PC-9 (cell line): ENCODE measurements around the gene TRAT1. TPM values are rescaled to one million over a fixed set of nuclear protein-coding genes. Genes with fewer than 3 reads are reported as not detected.

Source experiments
- BruUV-seq: library from RNA; stranded (reverse); fragments of 400-500 nt; replicated peaks from 2 replicates; lab custom pipeline; 2021; lab: Mats Ljungman, UMichigan
- CTCF ChIA-PET: fragments of 300-600 bp; sonication (Branson Sonifier 250); formaldehyde crosslinking; loops from one replicate; lab custom pipeline; 2022; ENCODE audit warnings: antibody characterized with exemption; lab: Charles Lee
- POLR2A ChIA-PET: fragments of 300-600 bp; sonication (Branson Sonifier 250); formaldehyde crosslinking; loops from one replicate; lab custom pipeline; 2022; ENCODE audit warnings: antibody characterized with exemption; ENCODE audit not compliant: unreplicated experiment; lab: Charles Lee
- DNase-seq, 2 experiments: peaks; one replicate each; pipeline versions ENCODE4 v3.0.0 to v3.0.0-alpha.2; 2015 to 2022; ENCODE audit warnings: mixed read lengths in 1 of 2
- H2AFZ ChIP-seq: fragments of 200-600 bp; sonication (generic); 2 replicates; pipeline ENCODE4 v1.8.1; 2017; ENCODE audit warnings: antibody characterized with exemption
- H3F3A ChIP-seq: fragments of 200-600 bp; sonication (generic); 2 replicates; pipeline ENCODE4 v1.8.1; 2017; ENCODE audit warnings: antibody characterized with exemption, mild to moderate bottlenecking, low read depth; ENCODE audit not compliant: insufficient read depth
- H3K27ac ChIP-seq: fragments of 200-600 bp; sonication (generic); 2 replicates; pipeline ENCODE4 v1.6.1; 2016; ENCODE audit warnings: mixed run types
- H3K27me3 ChIP-seq: fragments of 200-600 bp; sonication (generic); 2 replicates; pipeline ENCODE4 v1.6.1; 2016; ENCODE audit warnings: low read depth, mixed run types; ENCODE audit not compliant: insufficient read depth
- H3K36me3 ChIP-seq: fragments of 200-600 bp; sonication (generic); 2 replicates; pipeline ENCODE4 v1.6.1; 2016; ENCODE audit warnings: low read depth, mixed run types
- H3K4me1 ChIP-seq: fragments of 200-600 bp; sonication (generic); replicated peaks from 2 replicates; pipeline ENCODE4 v1.6.1; 2016; ENCODE audit warnings: mixed run types; ENCODE audit not compliant: insufficient read depth
- H3K4me2 ChIP-seq: fragments of 200-600 bp; sonication (generic); 2 replicates; pipeline ENCODE4 v1.6.1; 2017; ENCODE audit warnings: mixed run types
- H3K4me3 ChIP-seq: fragments of 200-600 bp; sonication (generic); 2 replicates; pipeline ENCODE4 v1.6.1; 2016; ENCODE audit warnings: mixed run types
- H3K79me2 ChIP-seq: fragments of 200-600 bp; sonication (generic); 2 replicates; pipeline ENCODE4 v1.6.1; 2017; ENCODE audit warnings: low read depth, mixed run types
- H3K9me2 ChIP-seq: fragments of 200-600 bp; sonication (generic); 2 replicates; pipeline ENCODE4 v1.8.1; 2017; ENCODE audit warnings: mild to moderate bottlenecking; ENCODE audit not compliant: insufficient read depth
- H3K9me3 ChIP-seq: fragments of 200-600 bp; sonication (generic); 2 replicates; pipeline ENCODE4 v1.8.1; 2016; ENCODE audit warnings: low read depth; ENCODE audit not compliant: insufficient read depth
- H4K20me1 ChIP-seq: fragments of 200-600 bp; sonication (generic); 2 replicates; pipeline ENCODE4 v1.8.1; 2017; ENCODE audit not compliant: insufficient read depth
- EZH2 ChIP-seq: fragments of 200-600 bp; sonication (generic); IDR thresholded peaks from 2 replicates; pipeline ENCODE4 v1.8.0; 2017; ENCODE audit warnings: antibody characterized with exemption, low read depth
- intact Hi-C: fragments of 100-400 bp; cut with micrococcal nuclease; formaldehyde crosslinking; loops from one replicate; pipeline ENCODE4 v1.10.0; 2022; ENCODE audit not compliant: unreplicated experiment
- total RNA-seq: library from RNA; stranded (reverse); gene quantifications from 2 replicates; pipeline ENCODE4 v1.2.3, GENCODE V29; 2021
- TF ChIP-seq, protein P1 (sequence below): fragments of 200-600 bp; sonication (generic); conservative IDR thresholded peaks from 2 replicates; pipeline ENCODE4 v1.6.1; 2017; ENCODE audit warnings: mixed run types, antibody characterized with exemption, mild to moderate bottlenecking, moderate library complexity

TRAT1 gene
- total RNA-seq, 1 experiment from 2014 or later: not detected

DNA sequence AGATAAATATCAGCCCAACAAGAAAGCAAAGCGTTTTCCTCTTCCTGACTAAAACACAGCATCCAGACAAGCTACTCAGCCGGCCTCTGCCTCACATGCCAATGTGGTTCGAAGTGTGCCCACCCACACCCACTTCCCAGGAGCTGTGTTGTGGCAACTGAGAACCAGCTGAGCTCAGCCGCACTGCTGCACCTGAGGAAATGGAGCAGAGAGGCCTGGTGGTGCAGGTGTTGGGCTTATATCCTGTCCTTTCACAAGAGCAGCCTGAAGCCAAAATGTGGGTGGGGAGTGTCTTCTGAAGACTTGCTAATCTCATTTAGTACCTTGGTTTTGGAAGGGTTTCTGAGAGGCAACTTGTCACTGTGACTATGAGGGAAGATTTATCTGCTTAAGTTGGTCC is 42.4 kb upstream of the TRAT1 start:
- intact Hi-C loops: no loop called here
- H2AFZ ChIP-seq: no peak overlapping the region
- no peak overlapping the region for H3K27ac ChIP-seq
- H3K36me3 ChIP-seq: no peaks in the 10 kb centered on the region
- no peaks in the 10 kb centered on the region for H3F3A ChIP-seq
- no peak for DNase-seq
- CTCF ChIA-PET: no interaction called here
- no peaks in the 10 kb centered on the region; the same call in 1 of the 2 replicates for H3K27me3 ChIP-seq
- no peaks in the 10 kb centered on the region for H3K9me2 ChIP-seq
- no peaks in the 10 kb centered on the region; the same call in 1 of the 2 replicates for H3K9me3 ChIP-seq
- no peak for TF ChIP-seq EZH2
- TF ChIP-seq, protein P1, sequence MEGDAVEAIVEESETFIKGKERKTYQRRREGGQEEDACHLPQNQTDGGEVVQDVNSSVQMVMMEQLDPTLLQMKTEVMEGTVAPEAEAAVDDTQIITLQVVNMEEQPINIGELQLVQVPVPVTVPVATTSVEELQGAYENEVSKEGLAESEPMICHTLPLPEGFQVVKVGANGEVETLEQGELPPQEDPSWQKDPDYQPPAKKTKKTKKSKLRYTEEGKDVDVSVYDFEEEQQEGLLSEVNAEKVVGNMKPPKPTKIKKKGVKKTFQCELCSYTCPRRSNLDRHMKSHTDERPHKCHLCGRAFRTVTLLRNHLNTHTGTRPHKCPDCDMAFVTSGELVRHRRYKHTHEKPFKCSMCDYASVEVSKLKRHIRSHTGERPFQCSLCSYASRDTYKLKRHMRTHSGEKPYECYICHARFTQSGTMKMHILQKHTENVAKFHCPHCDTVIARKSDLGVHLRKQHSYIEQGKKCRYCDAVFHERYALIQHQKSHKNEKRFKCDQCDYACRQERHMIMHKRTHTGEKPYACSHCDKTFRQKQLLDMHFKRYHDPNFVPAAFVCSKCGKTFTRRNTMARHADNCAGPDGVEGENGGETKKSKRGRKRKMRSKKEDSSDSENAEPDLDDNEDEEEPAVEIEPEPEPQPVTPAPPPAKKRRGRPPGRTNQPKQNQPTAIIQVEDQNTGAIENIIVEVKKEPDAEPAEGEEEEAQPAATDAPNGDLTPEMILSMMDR: no peak
- no peaks in the 10 kb centered on the region for H4K20me1 ChIP-seq
- POLR2A ChIA-PET: no interaction called here
- no peak overlapping the region for H3K4me2 ChIP-seq
- H3K4me1 ChIP-seq: no peaks in the 10 kb centered on the region
- no peaks in the 10 kb centered on the region for H3K79me2 ChIP-seq
- H3K4me3 ChIP-seq: no peak overlapping the region
- BruUV-seq: no TSS peak

DNA sequence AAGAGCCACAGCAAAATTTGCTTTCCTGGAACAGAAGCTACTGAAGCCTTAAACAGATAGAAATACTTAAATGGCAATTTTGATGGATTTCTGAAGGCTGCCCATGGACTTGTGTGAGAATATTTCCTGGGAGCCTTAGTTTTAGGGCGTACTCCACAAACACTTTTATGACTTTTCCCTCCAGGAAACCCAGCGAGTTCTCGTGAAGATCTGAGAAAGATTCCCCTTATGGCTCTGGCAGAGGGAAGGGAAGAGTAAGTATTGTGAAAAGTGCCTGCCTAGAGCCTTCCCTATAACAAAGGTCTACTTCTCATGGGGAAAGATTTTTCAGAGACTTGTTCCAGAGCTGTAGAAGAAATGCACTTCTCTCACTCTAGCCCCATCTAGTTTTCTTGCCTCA is 31.1 kb upstream of the TRAT1 start:
- intact Hi-C loops: loop anchor here (10.0 kb wide), 1 partner anchor 63 kb away; no protein-coding TSS in a partner anchor
- H3K4me2 ChIP-seq: no peak overlapping the region
- DNase-seq: no peak
- H2AFZ ChIP-seq: no peak overlapping the region; the same call in 1 of the 2 replicates
- H3K4me3 ChIP-seq: no peak overlapping the region
- H3K9me2 ChIP-seq: no peaks in the 10 kb centered on the region
- CTCF ChIA-PET: no interaction called here
- H3F3A ChIP-seq: no peaks in the 10 kb centered on the region
- TF ChIP-seq EZH2: no peak
- TF ChIP-seq, protein P1: no peak
- H3K27ac ChIP-seq: no peak overlapping the region
- POLR2A ChIA-PET: no interaction called here
- H3K4me1 ChIP-seq: no peaks in the 10 kb centered on the region
- no peaks in the 10 kb centered on the region for H3K9me3 ChIP-seq
- H3K79me2 ChIP-seq: no peaks in the 10 kb centered on the region
- BruUV-seq: no TSS peak
- H3K36me3 ChIP-seq: no peaks in the 10 kb centered on the region
- no peaks in the 10 kb centered on the region for H3K27me3 ChIP-seq
- no peaks in the 10 kb centered on the region for H4K20me1 ChIP-seq

GRCh38 chr3:108804437-108804836 is 18.1 kb upstream of the TRAT1 start:
- no peak overlapping the region for H3K4me2 ChIP-seq
- BruUV-seq: no TSS peak
- ChIA-PET POLR2A (no interaction called here), CTCF (no interaction called here)
- no peak for TF ChIP-seq EZH2
- TF ChIP-seq, protein P1: no peak
- no peaks in the 10 kb centered on the region for H3K9me2 ChIP-seq
- H2AFZ ChIP-seq: no peak overlapping the region
- intact Hi-C loops: no loop called here
- H3F3A ChIP-seq: no peaks in the 10 kb centered on the region
- no peak for DNase-seq
- H3K36me3 ChIP-seq: no peaks in the 10 kb centered on the region
- H3K79me2 ChIP-seq: no peaks in the 10 kb centered on the region
- 0 out of 2 replicates have a peak, but pooled peaks cover 3% of the 10 kb centered on the region for H3K27me3 ChIP-seq
- H4K20me1 ChIP-seq: no peaks in the 10 kb centered on the region
- no peak overlapping the region for H3K4me3 ChIP-seq
- H3K4me1 ChIP-seq: no peaks in the 10 kb centered on the region
- H3K9me3 ChIP-seq: no peaks in the 10 kb centered on the region
- H3K27ac ChIP-seq: no peak overlapping the region
